ENCODE measurements around the gene DCAF11.
A peak's percentile ranks its signal among the peaks of the same experiment; 100 is the strongest.

Gene DCAF11

DNA sequence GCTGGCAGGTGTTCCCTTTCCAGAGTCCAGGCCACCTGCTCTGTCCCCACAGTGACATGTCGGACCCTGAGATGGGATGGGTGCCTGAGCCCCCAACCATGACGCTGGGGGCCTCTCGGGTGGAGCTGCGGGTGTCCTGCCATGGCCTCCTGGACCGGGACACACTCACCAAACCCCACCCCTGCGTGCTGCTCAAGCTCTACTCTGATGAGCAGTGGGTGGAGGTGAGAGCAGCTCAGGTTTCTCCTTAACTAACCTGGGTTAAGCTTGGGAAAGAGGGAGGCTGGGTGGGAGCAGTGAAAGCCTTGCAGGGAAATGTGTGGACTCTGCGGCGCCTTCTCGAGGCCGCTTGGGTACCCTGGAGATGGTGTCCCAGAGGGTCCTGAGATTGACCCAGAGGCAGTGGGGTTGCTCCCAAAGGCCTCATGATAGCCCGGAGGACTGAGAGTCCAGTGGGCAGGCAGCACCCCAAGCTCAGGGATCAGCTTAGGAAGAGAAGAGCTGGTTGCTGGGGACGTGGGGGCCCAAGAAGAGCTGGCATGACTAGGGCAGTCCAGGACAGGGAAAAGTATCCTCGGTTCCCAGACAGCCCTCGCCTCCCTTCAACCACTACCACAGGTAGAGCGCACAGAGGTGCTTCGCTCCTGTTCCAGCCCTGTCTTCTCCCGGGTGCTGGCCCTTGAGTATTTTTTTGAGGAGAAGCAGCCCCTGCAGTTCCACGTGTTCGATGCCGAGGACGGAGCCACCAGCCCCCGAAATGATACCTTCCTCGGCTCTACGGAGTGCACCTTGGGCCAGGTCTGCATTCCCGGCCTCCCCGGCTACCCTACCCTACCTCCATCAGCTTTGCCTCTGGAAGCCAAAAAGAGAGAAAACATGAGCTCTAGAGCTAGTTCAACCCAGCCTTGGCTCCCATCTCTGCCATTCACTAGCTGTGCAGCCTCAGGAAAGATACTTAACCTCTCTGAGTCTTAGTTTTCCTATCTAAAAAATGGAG, 41.4 kb upstream of the DCAF11 start:
- TF ChIP-seq, protein P1, sequence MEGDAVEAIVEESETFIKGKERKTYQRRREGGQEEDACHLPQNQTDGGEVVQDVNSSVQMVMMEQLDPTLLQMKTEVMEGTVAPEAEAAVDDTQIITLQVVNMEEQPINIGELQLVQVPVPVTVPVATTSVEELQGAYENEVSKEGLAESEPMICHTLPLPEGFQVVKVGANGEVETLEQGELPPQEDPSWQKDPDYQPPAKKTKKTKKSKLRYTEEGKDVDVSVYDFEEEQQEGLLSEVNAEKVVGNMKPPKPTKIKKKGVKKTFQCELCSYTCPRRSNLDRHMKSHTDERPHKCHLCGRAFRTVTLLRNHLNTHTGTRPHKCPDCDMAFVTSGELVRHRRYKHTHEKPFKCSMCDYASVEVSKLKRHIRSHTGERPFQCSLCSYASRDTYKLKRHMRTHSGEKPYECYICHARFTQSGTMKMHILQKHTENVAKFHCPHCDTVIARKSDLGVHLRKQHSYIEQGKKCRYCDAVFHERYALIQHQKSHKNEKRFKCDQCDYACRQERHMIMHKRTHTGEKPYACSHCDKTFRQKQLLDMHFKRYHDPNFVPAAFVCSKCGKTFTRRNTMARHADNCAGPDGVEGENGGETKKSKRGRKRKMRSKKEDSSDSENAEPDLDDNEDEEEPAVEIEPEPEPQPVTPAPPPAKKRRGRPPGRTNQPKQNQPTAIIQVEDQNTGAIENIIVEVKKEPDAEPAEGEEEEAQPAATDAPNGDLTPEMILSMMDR (IDR thresholded peaks at IDR 0.05; ENCODE audit: low read depth, low read length) = no peak
- TF ChIP-seq EZH2phosphoT487 (IDR thresholded peaks at IDR 0.05; ENCODE audit: low read depth) = no peak
- no peaks in the 10 kb centered on the region for H4K20me1 ChIP-seq (ENCODE audit: insufficient read depth, low read length)
- no peak overlapping the region for H3K9ac ChIP-seq (ENCODE audit: low read length)
- no peaks in the 10 kb centered on the region for H3K9me3 ChIP-seq (ENCODE audit: insufficient read depth, low read length)
- no peak overlapping the region for H3K4me2 ChIP-seq (ENCODE audit: low read length)
- H2AFZ ChIP-seq (ENCODE audit: low read depth, low read length) = no peak overlapping the region
- H3K36me3 ChIP-seq (replicated peaks; ENCODE audit: low read depth, low read length) = no peaks in the 10 kb centered on the region
- no peak overlapping the region for H3K4me3 ChIP-seq (ENCODE audit: low read length)
- no peaks in the 10 kb centered on the region for H3K27me3 ChIP-seq (ENCODE audit: low read depth, low read length)
- no peak overlapping the region for H3K27ac ChIP-seq (ENCODE audit: low read length)
- no peaks in the 10 kb centered on the region for H3K79me2 ChIP-seq (ENCODE audit: low read length)
- H3K4me1 ChIP-seq (ENCODE audit: low read length) = peaks cover 15% of the 10 kb centered on the region

DNA sequence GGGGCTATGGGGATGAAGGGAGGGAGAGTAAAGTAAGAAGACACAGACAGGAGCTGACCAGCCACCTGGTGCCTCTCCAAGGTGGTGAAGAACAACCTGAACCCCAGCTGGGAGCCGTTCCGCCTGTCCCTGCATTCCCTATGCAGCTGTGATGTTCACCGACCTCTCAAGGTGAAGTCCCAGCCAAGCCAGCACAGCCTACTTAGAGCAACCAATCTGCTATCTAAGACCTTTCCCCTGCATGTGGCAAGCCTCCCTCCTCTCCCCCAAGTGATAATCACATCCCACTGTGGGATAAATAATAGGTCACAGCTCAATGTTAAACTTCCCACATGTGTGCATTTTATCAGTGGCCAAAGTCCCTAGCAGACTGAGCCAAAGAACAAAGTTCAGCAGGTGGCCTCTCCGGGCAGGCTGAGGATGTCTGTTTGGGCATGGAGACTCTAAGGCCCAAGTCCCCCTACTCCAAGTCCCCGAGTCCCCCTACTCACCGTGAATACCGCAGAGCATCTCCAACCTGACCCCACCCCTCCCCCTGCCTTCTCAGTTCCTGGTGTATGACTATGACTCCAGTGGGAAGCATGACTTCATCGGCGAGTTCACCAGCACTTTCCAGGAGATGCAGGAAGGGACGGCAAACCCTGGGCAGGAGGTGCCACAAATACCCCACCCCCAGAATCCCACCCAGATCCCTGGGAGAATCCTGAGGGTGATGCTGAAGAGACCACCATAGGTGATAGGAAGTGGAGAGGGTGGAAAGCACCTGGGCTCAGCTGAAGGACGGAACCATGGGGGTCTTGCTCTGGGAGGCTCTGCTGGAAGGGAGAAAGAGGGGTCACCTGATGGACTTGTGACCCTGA, 39.7 kb upstream of the DCAF11 start:
- H3K36me3 ChIP-seq (replicated peaks; ENCODE audit: low read depth, low read length) = no peaks in the 10 kb centered on the region
- H3K9me3 ChIP-seq (ENCODE audit: insufficient read depth, low read length) = no peaks in the 10 kb centered on the region
- H3K27me3 ChIP-seq (ENCODE audit: low read depth, low read length) = no peaks in the 10 kb centered on the region
- H3K4me1 ChIP-seq (ENCODE audit: low read length) = peaks cover 15% of the 10 kb centered on the region
- H3K79me2 ChIP-seq (ENCODE audit: low read length) = no peaks in the 10 kb centered on the region
- peak overlapping the region; percentile 49 for H3K4me3 ChIP-seq (ENCODE audit: low read length)
- no peak overlapping the region for H3K9ac ChIP-seq (ENCODE audit: low read length)
- H2AFZ ChIP-seq (ENCODE audit: low read depth, low read length) = peak overlapping the region; percentile 22; the same call in 1 of the 2 replicates
- peak overlapping the region; percentile 69 for H3K4me2 ChIP-seq (ENCODE audit: low read length)
- H3K27ac ChIP-seq (ENCODE audit: low read length) = no peak overlapping the region
- no peak for TF ChIP-seq EZH2phosphoT487 (IDR thresholded peaks at IDR 0.05; ENCODE audit: low read depth)
- no peaks in the 10 kb centered on the region for H4K20me1 ChIP-seq (ENCODE audit: insufficient read depth, low read length)

DNA sequence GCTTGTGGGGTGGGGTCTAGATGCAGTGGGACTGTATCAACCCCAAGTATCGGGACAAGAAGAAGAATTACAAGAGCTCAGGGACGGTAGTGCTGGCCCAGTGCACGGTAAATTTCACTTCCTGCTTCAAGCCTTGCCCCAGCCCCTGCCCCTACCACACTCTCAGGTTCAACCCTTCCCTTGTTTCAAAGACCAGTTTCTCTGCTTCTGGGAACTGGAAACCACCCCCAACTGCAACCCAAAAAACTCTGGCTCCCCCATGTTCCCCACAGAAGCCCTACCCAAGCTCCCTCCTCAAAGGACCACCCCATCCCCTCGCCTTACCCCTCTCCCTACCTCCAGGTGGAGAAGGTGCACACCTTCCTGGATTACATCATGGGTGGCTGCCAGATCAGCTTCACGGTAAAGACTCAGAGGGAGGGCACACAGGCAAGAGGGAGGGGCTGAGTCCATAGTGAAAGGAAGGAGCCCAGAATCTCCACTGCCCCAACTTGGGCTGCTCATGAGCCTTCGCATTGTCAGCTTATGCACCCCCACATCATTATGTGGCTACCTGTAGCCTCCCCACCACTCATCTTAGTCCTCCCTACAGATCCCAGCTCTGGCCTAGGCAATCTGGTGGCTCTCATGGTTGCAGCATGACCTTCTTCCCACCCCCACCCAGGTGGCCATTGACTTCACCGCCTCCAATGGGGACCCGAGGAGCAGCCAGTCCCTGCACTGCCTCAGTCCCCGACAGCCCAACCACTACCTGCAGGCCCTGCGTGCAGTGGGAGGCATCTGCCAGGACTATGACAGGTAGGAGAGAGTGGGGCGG, 38.9 kb upstream of the DCAF11 start:
- Histone ChIP-seq H3K79me2 (ENCODE audit: low read length) (no peaks in the 10 kb centered on the region), H3K27me3 (ENCODE audit: low read depth, low read length) (no peaks in the 10 kb centered on the region), H3K4me1 (ENCODE audit: low read length) (peaks cover 23% of the 10 kb centered on the region), H3K36me3 (replicated peaks; ENCODE audit: low read depth, low read length) (no peaks in the 10 kb centered on the region), H2AFZ (ENCODE audit: low read depth, low read length) (peak overlapping the region; percentile 22; the same call in 1 of the 2 replicates), H3K27ac (ENCODE audit: low read length) (no peak overlapping the region), H4K20me1 (ENCODE audit: insufficient read depth, low read length) (no peaks in the 10 kb centered on the region), H3K4me3 (ENCODE audit: low read length) (peak overlapping the region; percentile 49), H3K4me2 (ENCODE audit: low read length) (peak overlapping the region; percentile 69), H3K9me3 (ENCODE audit: insufficient read depth, low read length) (no peaks in the 10 kb centered on the region), H3K9ac (ENCODE audit: low read length) (peak overlapping the region; percentile 31; the same call in 1 of the 2 replicates)
- no peak for TF ChIP-seq EZH2phosphoT487 (IDR thresholded peaks at IDR 0.05; ENCODE audit: low read depth)
- TF ChIP-seq, protein P1 (IDR thresholded peaks at IDR 0.05; ENCODE audit: low read depth, low read length) = no peak

DNA sequence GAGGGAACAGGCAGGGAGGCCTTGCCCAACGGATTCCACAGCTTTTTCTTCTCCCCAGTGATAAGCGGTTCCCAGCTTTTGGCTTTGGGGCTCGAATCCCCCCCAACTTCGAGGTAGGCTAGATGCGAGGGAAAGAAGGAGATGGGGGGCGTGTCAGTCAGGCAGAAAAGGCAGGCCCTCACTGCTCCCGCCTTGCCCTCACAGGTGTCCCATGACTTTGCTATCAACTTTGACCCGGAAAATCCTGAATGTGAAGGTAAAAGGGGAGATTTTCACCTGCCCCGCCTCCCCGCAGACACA, 38.3 kb upstream of the DCAF11 start:
- Histone ChIP-seq H3K9ac (ENCODE audit: low read length) (no peak overlapping the region), H3K27ac (ENCODE audit: low read length) (no peak overlapping the region), H3K9me3 (ENCODE audit: insufficient read depth, low read length) (no peaks in the 10 kb centered on the region), H2AFZ (ENCODE audit: low read depth, low read length) (no peak overlapping the region), H3K79me2 (ENCODE audit: low read length) (no peaks in the 10 kb centered on the region), H3K27me3 (ENCODE audit: low read depth, low read length) (no peaks in the 10 kb centered on the region), H4K20me1 (ENCODE audit: insufficient read depth, low read length) (no peaks in the 10 kb centered on the region), H3K4me3 (ENCODE audit: low read length) (no peak overlapping the region), H3K36me3 (replicated peaks; ENCODE audit: low read depth, low read length) (no peaks in the 10 kb centered on the region), H3K4me1 (ENCODE audit: low read length) (peaks cover 25% of the 10 kb centered on the region), H3K4me2 (ENCODE audit: low read length) (no peak overlapping the region)
- no peak for TF ChIP-seq EZH2phosphoT487 (IDR thresholded peaks at IDR 0.05; ENCODE audit: low read depth)
- TF ChIP-seq, protein P1 (IDR thresholded peaks at IDR 0.05; ENCODE audit: low read depth, low read length) = no peak

Measured in OCI-LY3 (cell line).